Erythroblast (primary cell): Measurements from ENCODE around the gene RNASE7.

Experiments
- GATA1 ChIP-seq: IDR thresholded peaks from 2 replicates; pipeline ENCODE4 v1.6.1; 2011; ENCODE audit warnings: low read depth, mild to moderate bottlenecking, control low read depth, low read length, moderate library complexity
- POLR2A ChIP-seq: IDR thresholded peaks from 2 replicates; pipeline ENCODE4 v1.6.1; 2011; ENCODE audit warnings: mild to moderate bottlenecking, low read length

GRCh38 chr14:21055432-21056117 lies 13.4 kb downstream of the RNASE7 start:
- no peak for TF ChIP-seq POLR2A
- TF ChIP-seq GATA1 = no peak
